Aorta (tissue), 5 donors: ENCODE measurements around the gene SH3BP1. TPM values are rescaled to one million over a fixed set of nuclear protein-coding genes. Genes with fewer than 3 reads are reported as not detected.
"Not testable (repeated sequence)": the region's sequence is repeated elsewhere in the genome, so short reads cannot be mapped to it uniquely, and the experiment has no call there.

ENCODE experiments used
- ATAC-seq: fragments of 200-7000 bp; cut with Tn5 transposase; one replicate; pipeline ENCODE4 v1.9.1; 2022; ENCODE audit warnings: moderate library complexity; ENCODE audit not compliant: low FRiP score
- DNase-seq, 2 donors: peaks; one replicate each; pipeline ENCODE4 v3.0.0-alpha.2; 2020
- H3K27ac ChIP-seq, 2 donors: one replicate each; pipeline ENCODE4 v1.5.1; 2013; ENCODE audit warnings: low read length in 2 of 2, mild to moderate bottlenecking in 2 of 2, moderate library complexity in 2 of 2, control low read depth in 1 of 2, inconsistent platforms in 1 of 2, low read depth in 1 of 2
- H3K27me3 ChIP-seq, 2 donors: one replicate each; pipeline ENCODE4 v1.6.1; 2013; ENCODE audit warnings: control low read depth in 1 of 2, low read length in 1 of 2, mild to moderate bottlenecking in 1 of 2, moderate library complexity in 1 of 2; ENCODE audit not compliant: insufficient read depth in 2 of 2, control insufficient read depth in 1 of 2
- H3K36me3 ChIP-seq, 2 donors: one replicate each; pipeline ENCODE4 v1.6.1; 2013; ENCODE audit warnings: control low read depth in 1 of 2, low read length in 1 of 2, mild to moderate bottlenecking in 1 of 2; ENCODE audit not compliant: insufficient read depth in 2 of 2, control insufficient read depth in 1 of 2
- H3K4me1 ChIP-seq, 2 donors: one replicate each; pipeline ENCODE4 v1.6.1; 2013; ENCODE audit warnings: low read length in 2 of 2, control low read depth in 1 of 2, mild to moderate bottlenecking in 1 of 2, moderate library complexity in 1 of 2; ENCODE audit not compliant: insufficient read depth in 2 of 2, control insufficient read depth in 1 of 2
- H3K4me3 ChIP-seq, 2 donors: one replicate each; pipeline ENCODE4 v1.5.1; 2013; ENCODE audit warnings: low read length in 2 of 2, control low read depth in 1 of 2, mild to moderate bottlenecking in 1 of 2
- H3K9me3 ChIP-seq: one replicate; pipeline ENCODE4 v1.6.1; 2013; ENCODE audit warnings: mild to moderate bottlenecking, low read length; ENCODE audit not compliant: control insufficient read depth
- WGBS, 2 donors: extraction: QIAGEN DNeasy Blood & Tissue Kit; methylation state at CpG; one replicate each; pipeline ENCODE4 v1.1.7; 2013; 5-methylcytosine and 5-hydroxymethylcytosine counted together
- intact Hi-C, 2 donors: fragments of 100-400 bp; cut with DNase I; formaldehyde crosslinking; loops; one replicate each; pipeline versions ENCODE4 v1.14.2 to v1.15.0; 2022
- polyA plus RNA-seq, 2 donors: library from polyadenylated mRNA; stranded (reverse); fragments of 200-250 nt; gene quantifications; one replicate each; pipeline ENCODE4 v1.2.3, GENCODE V29; 2013
- total RNA-seq, 2 donors: library from RNA; stranded (reverse); fragmentation: NEBNext Ultra II Directional; extraction: Animal tissue kit (Norgen Biotek cat#: 25700); gene quantifications; one replicate each; pipeline ENCODE4 v1.2.1, GENCODE V29; 2021
- donor health status: healthy with polysubstance abuse.
- donor health status: Bipolar disorder and iron deficiency.
- donor health status: DM: no; HTN: no; CAD: no.
- donor health status: DM: no; HTN: no; CAD: no.
- donor health status: DM: yes; HTN: yes; CAD: no.

Gene SH3BP1
- total and polyA plus RNA-seq, 4 donors: 3.5 to 18.2 (median 11.0) TPM

DNA sequence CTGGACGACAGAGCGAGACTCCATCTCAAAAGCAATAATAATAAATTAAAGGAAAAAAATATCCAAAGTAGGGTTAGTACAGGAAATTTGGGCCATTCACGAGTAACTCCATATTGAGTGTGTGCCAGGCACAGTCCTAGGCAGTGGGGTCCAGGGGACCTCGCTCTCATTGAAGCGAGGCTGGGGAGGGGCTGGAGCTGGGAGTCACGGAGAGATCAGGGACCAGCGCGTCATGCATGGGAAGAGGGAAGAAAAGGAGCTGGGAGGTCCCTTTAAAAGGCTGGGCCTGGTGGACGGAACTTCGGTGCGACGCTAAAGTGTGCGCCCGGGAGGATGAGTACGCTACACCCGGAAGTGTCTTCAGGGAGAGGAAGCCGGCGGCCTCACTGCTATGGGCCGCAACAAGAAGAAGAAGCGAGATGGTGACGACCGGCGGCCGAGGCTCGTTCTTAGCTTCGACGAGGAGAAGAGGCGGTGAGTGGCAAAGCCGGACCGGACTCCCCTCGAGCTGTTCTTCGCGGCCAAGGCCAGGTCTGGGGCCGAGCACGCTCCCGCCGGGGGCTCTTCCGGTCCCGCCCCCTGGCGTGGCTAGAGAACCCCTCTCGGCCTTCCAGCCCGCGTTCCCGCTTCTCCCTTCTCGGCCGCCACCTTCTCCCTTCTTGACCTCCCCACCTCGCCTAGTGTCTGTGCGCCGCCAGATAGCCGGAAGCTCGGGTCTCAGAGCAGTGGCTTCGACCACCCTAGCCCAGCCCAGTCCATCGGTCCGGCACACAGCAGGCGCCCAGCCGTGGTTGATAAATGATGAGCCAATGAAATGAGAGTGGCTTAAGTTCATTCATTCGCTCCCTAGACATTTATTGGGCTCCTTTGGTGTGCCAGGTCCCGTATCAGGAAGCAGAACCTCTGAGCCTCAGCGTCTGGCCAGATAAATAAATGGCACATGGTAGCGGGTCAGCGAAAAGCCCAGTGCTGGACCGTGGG lies 46.8 kb downstream of the SH3BP1 start, which contains the start of gene NOL12:
Gene NOL12, plus strand, starts transcription at position 342 of the 981 bp plus-strand sequence. Its CDS starts 50 bp downstream, at position 392.
- WGBS, 2 donors: 1 to 2% methylated on average over 55 to 62 of the region's 62 CpGs
- H3K9me3 ChIP-seq: no peaks in the 10 kb centered on the region
- H3K36me3 ChIP-seq: no peaks in the 10 kb centered on the region
- no peaks in the 10 kb centered on the region for H3K27me3 ChIP-seq
- DNase-seq: peak; percentile 88 to 93
- H3K4me1 ChIP-seq: no peaks in the 10 kb centered on the region
- H3K27ac ChIP-seq: peak within 1 kb of the TSS in 1 of 2 donors; percentile 46
- intact Hi-C loops: loop anchor here (5.0 kb wide), 2 partner anchors 56 to 61 kb away; no protein-coding TSS in a partner anchor
- peak; percentile 94 for ATAC-seq
- peak within 1 kb of the TSS; percentile 55 to 58 for H3K4me3 ChIP-seq

DNA sequence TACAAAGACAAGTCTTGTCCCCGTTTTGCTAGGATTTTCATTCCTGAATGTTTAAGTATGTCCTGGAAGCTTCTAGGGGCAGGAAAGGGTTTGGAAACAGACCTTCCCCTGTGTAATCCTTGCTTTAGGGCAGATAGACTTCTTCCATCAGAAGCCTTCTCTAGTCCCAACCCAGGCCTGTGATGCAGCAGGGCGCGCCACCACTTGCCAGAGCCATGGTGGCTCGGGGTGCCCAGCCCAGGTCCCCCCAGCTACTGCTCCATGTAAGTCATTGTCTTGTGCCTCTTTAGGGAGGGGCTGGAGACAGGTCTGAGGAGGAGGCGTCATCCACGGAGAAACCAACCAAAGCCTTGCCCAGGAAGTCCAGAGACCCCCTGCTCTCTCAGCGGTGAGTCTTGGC lies 50.9 kb downstream of the SH3BP1 start:
- Histone ChIP-seq H3K4me3 (no peak overlapping the region), H3K4me1 (no peaks in the 10 kb centered on the region), H3K27me3 (no peaks in the 10 kb centered on the region), H3K27ac (no peak overlapping the region), H3K36me3 (no peaks in the 10 kb centered on the region), H3K9me3 (no peaks in the 10 kb centered on the region)
- 92 to 94% methylated on average over 7 of the region's 7 CpGs for WGBS, 2 donors
- intact Hi-C loops: no loop called here
- ATAC-seq (no peak), DNase-seq (no peak)

DNA sequence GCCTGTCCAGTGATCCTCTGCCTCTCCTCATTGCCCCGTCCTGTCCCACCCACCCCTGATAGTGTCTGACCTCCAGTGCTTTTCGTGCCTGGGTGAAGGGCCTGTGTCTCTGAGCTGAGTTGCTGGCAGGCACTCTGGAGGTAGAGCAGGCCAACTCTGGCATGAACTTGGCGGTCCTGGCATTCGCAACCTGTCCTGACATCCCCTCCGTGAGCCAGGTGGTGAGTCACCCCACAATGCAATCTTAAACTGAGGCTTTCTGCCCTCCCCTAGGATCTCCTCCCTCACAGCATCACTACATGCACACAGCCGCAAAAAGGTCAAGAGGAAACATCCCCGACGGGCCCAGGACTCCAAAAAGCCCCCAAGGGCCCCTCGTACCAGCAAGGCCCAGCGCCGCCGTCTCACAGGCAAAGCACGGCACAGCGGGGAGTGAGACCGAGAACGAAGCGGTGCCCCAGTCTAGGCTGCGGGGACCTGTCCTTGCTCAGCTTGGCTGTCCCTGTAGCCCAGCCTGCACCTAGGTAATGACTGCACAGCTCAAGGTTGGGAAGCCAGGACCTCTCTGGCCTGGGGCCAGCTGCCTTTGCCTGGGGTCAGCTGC lies 51.5 kb downstream of the SH3BP1 start:
- intact Hi-C loops: no loop called here
- Histone ChIP-seq H3K36me3 (no peaks in the 10 kb centered on the region), H3K4me1 (no peaks in the 10 kb centered on the region), H3K27me3 (no peaks in the 10 kb centered on the region), H3K4me3 (no peak overlapping the region), H3K9me3 (no peaks in the 10 kb centered on the region), H3K27ac (no peak overlapping the region)
- WGBS, 2 donors: 86 to 89% methylated on average over 18 of the region's 18 CpGs
- no peak for DNase-seq
- ATAC-seq: no peak

DNA sequence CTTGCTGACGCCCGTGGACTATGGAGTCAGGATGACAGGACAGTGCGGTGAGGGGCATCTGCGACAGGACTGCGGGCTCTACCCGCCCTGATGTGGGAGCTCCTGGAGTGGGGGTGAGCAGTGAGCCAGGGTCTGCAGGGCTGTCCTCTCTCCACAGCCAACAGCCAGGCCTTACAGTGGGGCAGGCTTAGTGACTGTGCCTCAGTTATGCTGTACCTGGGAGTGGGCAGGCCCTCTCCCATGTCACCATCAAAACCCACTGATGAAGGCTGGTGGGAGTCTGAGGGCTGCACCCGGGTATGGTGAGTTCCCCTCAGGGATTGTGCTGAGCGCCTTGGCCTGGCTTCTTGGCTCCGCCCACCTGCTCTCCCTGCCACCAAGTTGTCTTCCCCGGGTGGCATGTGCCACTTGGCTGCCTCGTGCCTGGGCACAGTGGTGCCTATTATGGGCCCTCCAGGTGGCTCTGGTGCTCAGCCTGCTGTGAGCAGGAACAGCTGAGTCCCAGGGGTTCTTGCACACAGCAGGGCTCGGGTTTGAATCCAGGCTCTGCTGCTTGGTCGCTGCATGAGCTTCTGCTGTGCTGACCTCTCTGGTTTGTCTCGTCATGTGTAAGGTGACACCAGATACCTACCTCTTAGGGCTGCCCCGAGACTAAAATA lies 53.3 kb downstream of the SH3BP1 start:
- intact Hi-C loops: no loop called here

DNA sequence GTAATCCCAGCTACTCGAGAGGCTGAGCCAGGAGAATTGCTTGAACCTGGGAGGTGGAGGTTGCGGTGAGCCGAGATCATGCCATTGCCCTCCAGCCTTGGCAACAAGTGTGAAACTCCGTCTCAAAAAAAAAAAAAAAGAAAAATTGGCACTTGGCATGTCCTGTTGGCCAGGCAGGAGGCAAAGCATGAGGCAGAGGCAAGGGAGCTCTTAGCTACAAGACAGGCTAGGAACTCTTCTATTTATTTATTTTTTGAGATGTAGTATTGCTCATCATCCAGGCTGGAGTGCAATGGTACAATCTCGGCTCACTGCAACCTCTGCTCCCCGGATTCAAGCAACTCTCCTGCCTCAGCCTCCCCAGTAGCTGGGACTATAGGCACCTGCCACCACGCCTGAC lies 54.7 kb downstream of the SH3BP1 start:
- H3K27me3 ChIP-seq, H3K36me3 ChIP-seq, ATAC-seq, H3K9me3 ChIP-seq, DNase-seq, H3K4me3 ChIP-seq, H3K4me1 ChIP-seq, intact Hi-C loops, H3K27ac ChIP-seq: not testable (repeated sequence)
- WGBS, 2 donors: 53 to 66% methylated on average over 7 of the region's 7 CpGs

More for the DNA sequence above, 53.3 kb downstream of the SH3BP1 start:
- Histone ChIP-seq H3K27ac (no peak overlapping the region), H3K9me3 (no peaks in the 10 kb centered on the region), H3K4me1 (no peaks in the 10 kb centered on the region), H3K27me3 (no peaks in the 10 kb centered on the region), H3K36me3 (no peaks in the 10 kb centered on the region), H3K4me3 (no peak overlapping the region)
- ATAC-seq (no peak), DNase-seq (no peak)
- WGBS, 2 donors: 87 to 89% methylated on average over 15 of the region's 15 CpGs

DNA sequence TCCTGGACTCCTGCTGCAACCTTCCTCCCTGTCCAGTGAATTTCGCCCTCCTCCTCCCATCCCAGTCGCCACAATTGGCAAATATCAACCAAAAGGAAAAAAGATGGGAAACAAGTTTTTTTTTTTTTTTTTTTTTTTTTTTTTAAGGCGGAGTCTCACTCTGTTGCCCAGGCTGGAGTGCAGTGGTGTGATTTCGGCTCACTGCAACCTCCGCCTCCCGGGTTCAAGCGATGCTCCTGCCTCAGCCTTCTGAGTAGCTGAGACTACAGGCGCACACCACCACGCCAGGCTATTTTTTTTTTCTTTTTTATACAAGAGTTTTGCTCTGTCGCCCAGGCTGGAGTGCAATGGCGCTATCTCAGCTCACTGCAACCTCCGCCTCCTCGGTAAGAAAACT lies 56.8 kb downstream of the SH3BP1 start:
- H3K27me3 ChIP-seq, H3K4me1 ChIP-seq, intact Hi-C loops, H3K36me3 ChIP-seq, H3K4me3 ChIP-seq, H3K9me3 ChIP-seq, H3K27ac ChIP-seq, DNase-seq, ATAC-seq: not testable (repeated sequence)
- 13 to 16% methylated on average over 13 of the region's 13 CpGs for WGBS, 2 donors

DNA sequence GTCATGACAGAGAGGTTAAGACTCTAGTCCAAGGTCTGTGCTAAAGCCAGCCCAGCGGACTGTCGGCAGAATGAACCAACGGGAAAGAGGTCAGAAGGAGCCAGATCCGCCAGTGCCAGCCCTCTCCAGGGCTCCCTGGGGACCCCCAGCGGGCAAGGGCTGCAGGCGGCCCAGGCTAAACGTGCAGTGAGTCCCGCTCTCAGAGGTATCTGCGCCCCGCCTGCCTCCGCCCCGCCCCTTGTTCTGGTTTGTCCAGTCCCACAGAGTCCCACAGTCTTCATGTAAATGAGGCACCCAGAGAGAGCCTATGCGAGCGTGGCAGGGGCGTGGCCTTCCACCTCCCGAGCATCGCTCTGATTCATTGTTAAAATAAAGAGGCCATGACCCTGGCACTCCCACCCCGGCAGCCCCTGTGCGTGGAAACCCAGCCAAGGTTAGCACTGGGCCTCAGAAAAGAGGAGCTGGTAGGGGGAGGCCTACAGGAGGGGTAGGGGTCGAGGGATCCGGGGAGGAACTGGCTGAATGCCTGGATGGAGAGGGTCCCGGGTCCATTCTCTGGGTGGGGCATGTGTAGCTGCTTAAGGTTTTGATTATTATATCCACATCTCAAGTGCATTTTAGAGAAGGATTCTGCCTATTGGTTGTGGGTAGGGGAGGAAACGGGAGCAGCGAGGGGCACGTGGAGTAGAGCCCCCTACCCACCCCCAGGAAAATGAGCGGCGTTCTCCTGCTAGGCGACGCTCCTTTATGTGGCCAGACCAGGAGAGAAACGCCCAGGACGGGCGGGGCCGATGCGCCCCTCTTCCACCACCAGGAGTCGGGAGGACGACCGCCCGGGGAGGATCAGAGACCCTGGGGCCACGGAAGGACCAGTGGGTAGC lies 57.4 kb downstream of the SH3BP1 start, which contains the start of gene TRIOBP:
Gene TRIOBP, plus strand, starts transcription at position 392 of the 881 bp plus-strand sequence. CDS start 4,318 bp downstream, outside the sequence.
- intact Hi-C loops: no loop called here
- peak; percentile 98 for DNase-seq
- no peaks in the 10 kb centered on the region for H3K9me3 ChIP-seq
- WGBS, 2 donors: 13 to 14% methylated on average over 39 of the region's 39 CpGs
- H3K27ac ChIP-seq: peak within 1 kb of the TSS in 1 of 2 donors; percentile 13
- H3K4me3 ChIP-seq: no peak within 1 kb of the TSS
- H3K36me3 ChIP-seq: no peaks in the 10 kb centered on the region
- H3K4me1 ChIP-seq: no peaks in the 10 kb centered on the region
- ATAC-seq: peak; percentile 95
- H3K27me3 ChIP-seq: no peaks in the 10 kb centered on the region

DNA sequence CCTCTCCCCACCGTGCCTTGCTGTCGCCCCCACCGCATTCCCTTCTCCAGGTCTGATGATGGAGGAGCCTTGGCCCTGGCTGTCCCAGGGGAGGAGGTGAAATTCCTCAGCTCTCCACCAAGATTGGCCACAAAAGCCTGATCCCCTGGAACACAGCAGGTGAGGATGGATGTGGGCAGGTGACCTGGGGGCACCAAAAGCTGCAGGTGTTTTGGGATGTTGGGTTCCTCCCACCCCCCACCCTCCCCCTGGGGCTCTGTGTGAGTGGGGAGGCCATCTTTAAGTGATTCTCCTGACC lies 58.0 kb downstream of the SH3BP1 start:
- WGBS, 2 donors: 55 to 61% methylated on average over 3 of the region's 3 CpGs
- peak overlapping the region in 1 of 2 donors; percentile 13 for H3K27ac ChIP-seq
- ATAC-seq (peak; percentile 22), DNase-seq (no peak)
- no peaks in the 10 kb centered on the region for H3K9me3 ChIP-seq
- H3K4me1 ChIP-seq: no peaks in the 10 kb centered on the region
- no peaks in the 10 kb centered on the region for H3K27me3 ChIP-seq
- H3K36me3 ChIP-seq: no peaks in the 10 kb centered on the region
- no peak overlapping the region for H3K4me3 ChIP-seq
- intact Hi-C loops: no loop called here
